HG02943 (cell line): ENCODE results near the gene GLYAT.

ENCODE experiments used
- ATAC-seq: cut with Tn5 transposase; IDR thresholded peaks from one replicate; pipeline ENCODE4 v1.9.1; 2021; ENCODE audit warnings: mild to moderate bottlenecking, low read depth, moderate library complexity; ENCODE audit not compliant: unreplicated experiment

Gene GLYAT

GRCh38 chr11:58731819-58732218 lies at the start of gene GLYAT:
Gene GLYAT (minus strand): TSS chr11:58731943. CDS start chr11:58724496, 7,447 bp downstream.
- no peak for ATAC-seq

- no peak for ATAC-seq
Observed at GRCh38 chr11:58781345-58781744, 49.6 kb upstream of the GLYAT start.

- ATAC-seq = no peak
Observed at GRCh38 chr11:58780578-58780977, 48.8 kb upstream of the GLYAT start.

- no peak for ATAC-seq
Observed at GRCh38 chr11:58776891-58777710, 45.4 kb upstream of the GLYAT start.

- no peak for ATAC-seq
Observed at GRCh38 chr11:58775066-58775708, 43.4 kb upstream of the GLYAT start.

GRCh38 chr11:58774164-58774593 lies 42.4 kb upstream of the GLYAT start:
- ATAC-seq = no peak

- ATAC-seq = no peak
Observed at GRCh38 chr11:58773337-58773736, 41.6 kb upstream of the GLYAT start.

GRCh38 chr11:58772329-58773285 lies 40.9 kb upstream of the GLYAT start:
- no peak for ATAC-seq

GRCh38 chr11:58771458-58771855 lies 39.7 kb upstream of the GLYAT start:
- no peak for ATAC-seq

- no peak for ATAC-seq
Observed at GRCh38 chr11:58770627-58771457, 39.1 kb upstream of the GLYAT start.

GRCh38 chr11:58770166-58770565 lies 38.4 kb upstream of the GLYAT start:
- ATAC-seq = no peak

- no peak for ATAC-seq
Observed at GRCh38 chr11:58769308-58769707, 37.6 kb upstream of the GLYAT start.

- no peak for ATAC-seq
Observed at GRCh38 chr11:58768137-58768536, 36.4 kb upstream of the GLYAT start.

- no peak for ATAC-seq
Observed at GRCh38 chr11:58765078-58765477, 33.3 kb upstream of the GLYAT start.

GRCh38 chr11:58763120-58763490 lies 31.4 kb upstream of the GLYAT start:
- no peak for ATAC-seq

- ATAC-seq = no peak
Observed at GRCh38 chr11:58762284-58763119, 30.8 kb upstream of the GLYAT start.

- ATAC-seq = no peak
Observed at GRCh38 chr11:58757439-58757838, 25.7 kb upstream of the GLYAT start.

- ATAC-seq = no peak
Observed at GRCh38 chr11:58745705-58746364, 14.1 kb upstream of the GLYAT start.
